WTC11 (cell line): ENCODE results near the gene NEURL1B.

ENCODE experiments used
- CDX4 ChIP-seq: fragments of 250-450 bp; sonication (Bioruptor Pico); IDR thresholded peaks from 2 replicates; pipeline ENCODE4 v1.9.0; 2021; ENCODE audit warnings: moderate library complexity, mild to moderate bottlenecking, inconsistent platforms, borderline replicate concordance
- CREM ChIP-seq: sonication (generic); formaldehyde crosslinking; IDR thresholded peaks from 2 replicates; pipeline ENCODE4 v1.8.1; 2022; ENCODE audit warnings: mild to moderate bottlenecking, missing genetic modification reagents, moderate library complexity
- CTCF ChIP-seq: fragments of 200-600 bp; IDR thresholded peaks from 2 replicates; pipeline ENCODE4 v1.8.0; 2022; ENCODE audit warnings: antibody characterized with exemption
- ZNF232 ChIP-seq: sonication (generic); formaldehyde crosslinking; IDR thresholded peaks from 2 replicates; pipeline ENCODE4 v1.8.0; 2022; ENCODE audit warnings: mild to moderate bottlenecking, missing genetic modification reagents

- TF ChIP-seq ZNF232 (CRISPR knock-in tag) = no peak
- TF ChIP-seq CREM (CRISPR knock-in tag) = no peak
- no peak for TF ChIP-seq CTCF
- no peak for TF ChIP-seq CDX4 (CRISPR knock-in tag)
Observed at GRCh38 chr5:172730222-172730621, 89.2 kb downstream of the NEURL1B start.
